HG03064 (cell line): ENCODE measurements around the gene TRIO.

Experiments used
- ATAC-seq: cut with Tn5 transposase; IDR thresholded peaks from one replicate; pipeline ENCODE4 v1.9.1; 2021; ENCODE audit warnings: low read depth; ENCODE audit not compliant: unreplicated experiment

The TRIO gene

GRCh38 chr5:14122089-14122488, 21.1 kb upstream of the TRIO start:
- ATAC-seq: no peak

GRCh38 chr5:14123551-14123950, 19.6 kb upstream of the TRIO start:
- no peak for ATAC-seq

- ATAC-seq: no peak
These were observed 19.1 kb upstream of the TRIO start for GRCh38 chr5:14123974-14124482.

- ATAC-seq: no peak
These were observed 17.9 kb upstream of the TRIO start for GRCh38 chr5:14125262-14125661.

GRCh38 chr5:14127587-14127986, 15.6 kb upstream of the TRIO start:
- no peak for ATAC-seq

- no peak for ATAC-seq
These were observed 15.1 kb upstream of the TRIO start for GRCh38 chr5:14128079-14128478.

- no peak for ATAC-seq
These were observed 14.0 kb upstream of the TRIO start for GRCh38 chr5:14129123-14129522.

GRCh38 chr5:14131855-14132503, 11.2 kb upstream of the TRIO start:
- ATAC-seq: no peak

GRCh38 chr5:14133394-14133793, 9.7 kb upstream of the TRIO start:
- ATAC-seq: no peak

GRCh38 chr5:14134083-14134482, 9.1 kb upstream of the TRIO start:
- no peak for ATAC-seq

- ATAC-seq: no peak
These were observed 8.4 kb upstream of the TRIO start for GRCh38 chr5:14134771-14135170.

GRCh38 chr5:14135621-14136020, 7.5 kb upstream of the TRIO start:
- no peak for ATAC-seq

- ATAC-seq: no peak
These were observed 6.9 kb upstream of the TRIO start for GRCh38 chr5:14136228-14136627.

- ATAC-seq: no peak
These were observed 4.3 kb upstream of the TRIO start for GRCh38 chr5:14138608-14139540.

GRCh38 chr5:14141764-14142163, 1.4 kb upstream of the TRIO start:
- no peak for ATAC-seq

- ATAC-seq: peak; percentile 4
These were observed 828 bp upstream of the TRIO start for GRCh38 chr5:14142202-14142826.

- ATAC-seq: peak; percentile 11
These were observed 351 bp downstream of the TRIO start for GRCh38 chr5:14143546-14143840.

GRCh38 chr5:14143841-14144585, 871 bp downstream of the TRIO start:
- ATAC-seq: peak; percentile 3

GRCh38 chr5:14144586-14145434, 1.7 kb downstream of the TRIO start:
- peak; percentile 51 for ATAC-seq
